Measurements from ENCODE around the gene RTKN. TPM values are rescaled to one million over a fixed set of nuclear protein-coding genes. Genes with fewer than 3 reads are reported as not detected.

The RTKN gene
- polyA plus RNA-seq, 1 donor from 2014 or later, result 4.9 TPM

- H3K27ac ChIP-seq (ENCODE audit: low read length), result no peak overlapping the region
- no peak overlapping the region for H3K4me3 ChIP-seq (ENCODE audit: low read length)
- no peaks in the 10 kb centered on the region for H4K20me1 ChIP-seq (ENCODE audit: insufficient read depth)
- no peak overlapping the region for H3K9ac ChIP-seq (ENCODE audit: low read length)
- no peaks in the 10 kb centered on the region for H3F3A ChIP-seq (ENCODE audit: insufficient read depth, low read length, poor library complexity, severe bottlenecking)
- no peaks in the 10 kb centered on the region for H3K27me3 ChIP-seq (ENCODE audit: insufficient read depth, low read depth, low read length)
- H3K79me2 ChIP-seq (replicated peaks; ENCODE audit: insufficient read depth, low read length), result no peaks in the 10 kb centered on the region
- H3K4me2 ChIP-seq (ENCODE audit: low read length), result no peak overlapping the region
- no peak for TF ChIP-seq REST (IDR thresholded peaks at IDR 0.05; ENCODE audit: borderline replicate concordance)
- no peak for TF ChIP-seq EP300 (conservative IDR thresholded peaks at IDR 0.05; ENCODE audit: poor library complexity, severe bottlenecking)
- TF ChIP-seq MXI1 (conservative IDR thresholded peaks at IDR 0.05; ENCODE audit: poor library complexity, severe bottlenecking), result no peak
- no peak for TF ChIP-seq CTCF (IDR thresholded peaks at IDR 0.05; ENCODE audit: poor library complexity, severe bottlenecking)
- TF ChIP-seq TAF1 (IDR thresholded peaks at IDR 0.05; ENCODE audit: low read depth), result no peak
- no peak for TF ChIP-seq POLR2AphosphoS5 (IDR thresholded peaks at IDR 0.05)
- TF ChIP-seq SMC3 (conservative IDR thresholded peaks at IDR 0.05; ENCODE audit: poor library complexity), result no peak
- TF ChIP-seq EZH2 (IDR thresholded peaks at IDR 0.05; ENCODE audit: borderline replicate concordance, insufficient read depth, low read length, poor library complexity, severe bottlenecking), result no peak
- no peak for TF ChIP-seq RAD21 (conservative IDR thresholded peaks at IDR 0.05)
- no peaks in the 10 kb centered on the region for H3K9me2 ChIP-seq (ENCODE audit: insufficient read depth, low read length)
- H3K36me3 ChIP-seq (ENCODE audit: insufficient read depth, low read length), result no peaks in the 10 kb centered on the region
- H2AFZ ChIP-seq (ENCODE audit: low read depth, low read length), result no peak overlapping the region
- no peaks in the 10 kb centered on the region for H3K9me3 ChIP-seq (ENCODE audit: low read length)
These were observed 7.0 kb upstream of the RTKN start for GRCh38 chr2:74448771-74449170.

DNA sequence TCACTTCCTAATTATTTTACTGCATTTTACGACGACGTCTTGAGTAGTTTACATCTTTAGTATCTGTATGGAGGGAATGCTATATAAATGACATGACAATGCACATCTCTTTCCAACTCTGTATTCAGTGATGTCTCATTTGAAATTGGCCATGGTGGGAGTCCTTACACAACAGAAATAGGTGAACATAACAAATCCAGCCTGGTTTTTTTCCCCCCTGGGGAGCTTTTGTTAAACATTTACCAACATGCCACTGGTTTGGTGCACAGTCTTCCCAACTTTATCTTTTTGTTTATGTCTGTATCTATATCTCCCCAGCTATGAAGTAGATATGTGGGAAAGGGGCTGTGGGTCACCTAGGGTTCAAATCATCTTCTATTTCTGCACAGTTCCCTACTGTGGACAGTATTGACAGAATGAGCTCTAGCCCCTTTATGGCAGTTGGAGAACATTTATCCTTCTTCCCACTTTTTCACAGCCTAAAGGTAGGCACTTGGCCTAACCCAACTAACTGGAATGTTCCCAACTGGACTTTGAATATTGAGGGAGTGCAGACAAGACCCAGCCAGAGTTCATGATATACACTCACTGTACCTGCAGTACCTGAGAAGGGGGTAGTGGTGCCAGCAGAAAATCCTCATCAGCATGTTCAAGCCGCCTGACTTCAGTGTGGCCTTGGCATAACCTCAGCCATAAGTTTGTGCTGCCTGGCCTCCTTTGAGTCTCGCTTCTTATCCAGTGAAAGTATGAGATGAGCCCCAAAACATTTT, 5.7 kb upstream of the RTKN start:
- Histone ChIP-seq H3K79me2 (replicated peaks; ENCODE audit: insufficient read depth, low read length) (no peaks in the 10 kb centered on the region), H3K4me3 (ENCODE audit: low read length) (no peak overlapping the region), H3K9me3 (ENCODE audit: low read length) (no peaks in the 10 kb centered on the region), H3F3A (ENCODE audit: insufficient read depth, low read length, poor library complexity, severe bottlenecking) (no peaks in the 10 kb centered on the region), H3K27ac (ENCODE audit: low read length) (no peak overlapping the region), H3K36me3 (ENCODE audit: insufficient read depth, low read length) (no peaks in the 10 kb centered on the region), H2AFZ (ENCODE audit: low read depth, low read length) (no peak overlapping the region), H3K9ac (ENCODE audit: low read length) (no peak overlapping the region), H3K9me2 (ENCODE audit: insufficient read depth, low read length) (no peaks in the 10 kb centered on the region), H3K27me3 (ENCODE audit: insufficient read depth, low read depth, low read length) (peaks cover 6% of the 10 kb centered on the region), H4K20me1 (ENCODE audit: insufficient read depth) (no peaks in the 10 kb centered on the region), H3K4me2 (ENCODE audit: low read length) (no peak overlapping the region)
- TF ChIP-seq TAF1 (IDR thresholded peaks at IDR 0.05; ENCODE audit: low read depth) (no peak), RAD21 (conservative IDR thresholded peaks at IDR 0.05) (no peak), POLR2AphosphoS5 (IDR thresholded peaks at IDR 0.05) (no peak), REST (IDR thresholded peaks at IDR 0.05; ENCODE audit: borderline replicate concordance) (no peak), MXI1 (conservative IDR thresholded peaks at IDR 0.05; ENCODE audit: poor library complexity, severe bottlenecking) (no peak), CTCF (IDR thresholded peaks at IDR 0.05; ENCODE audit: poor library complexity, severe bottlenecking) (no peak), SMC3 (conservative IDR thresholded peaks at IDR 0.05; ENCODE audit: poor library complexity) (no peak)
